ENCODE results near the gene TADA2B.

- TF ChIP-seq CTCF (IDR thresholded peaks at IDR 0.05) = no peak
- TF ChIP-seq POLR2A (IDR thresholded peaks at IDR 0.05) = no peak
Observed at GRCh38 chr4:7073059-7073458, 29.9 kb downstream of the TADA2B start.

Measured in testis (tissue), 2 donors.